GM10266 (cell line): Measurements from ENCODE around the gene MOSMO.

Experiments
- DNase-seq: peaks from one replicate; pipeline ENCODE4 v3.0.0; 2012; ENCODE audit errors: extremely low spot score
- CTCF ChIP-seq: IDR thresholded peaks from 2 replicates; pipeline ENCODE4 v1.5.1; 2012; ENCODE audit warnings: mild to moderate bottlenecking, low read depth; ENCODE audit not compliant: control insufficient read depth, insufficient read depth; ENCODE audit errors: missing control alignments

MOSMO gene

GRCh38 chr16:22063888-22064467 is 56.1 kb downstream of the MOSMO start:
- no peak for DNase-seq
- TF ChIP-seq CTCF, result no peak

DNA sequence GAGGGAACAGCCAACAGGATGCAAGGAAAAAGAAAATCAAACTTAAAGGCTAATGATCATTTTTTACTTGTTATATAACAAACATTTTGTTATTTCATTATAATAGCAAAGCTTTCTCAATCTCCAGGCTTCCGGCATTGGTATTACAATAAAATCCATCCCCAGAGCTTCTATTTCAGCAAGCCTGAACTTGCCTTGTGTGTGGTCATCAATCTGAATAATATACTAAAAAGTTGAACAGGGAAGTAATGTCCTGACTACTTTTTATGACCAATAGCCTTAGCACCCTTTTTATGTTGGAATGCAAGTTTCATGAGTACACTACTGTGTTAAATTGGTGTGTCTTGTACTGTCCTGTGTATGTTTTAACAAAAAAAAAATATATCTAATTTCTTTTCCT is 57.3 kb downstream of the MOSMO start:
- no peak for TF ChIP-seq CTCF
- DNase-seq, result no peak

- DNase-seq, result no peak
- no peak for TF ChIP-seq CTCF
These were observed 62.7 kb downstream of the MOSMO start for GRCh38 chr16:22070361-22071330.

DNA sequence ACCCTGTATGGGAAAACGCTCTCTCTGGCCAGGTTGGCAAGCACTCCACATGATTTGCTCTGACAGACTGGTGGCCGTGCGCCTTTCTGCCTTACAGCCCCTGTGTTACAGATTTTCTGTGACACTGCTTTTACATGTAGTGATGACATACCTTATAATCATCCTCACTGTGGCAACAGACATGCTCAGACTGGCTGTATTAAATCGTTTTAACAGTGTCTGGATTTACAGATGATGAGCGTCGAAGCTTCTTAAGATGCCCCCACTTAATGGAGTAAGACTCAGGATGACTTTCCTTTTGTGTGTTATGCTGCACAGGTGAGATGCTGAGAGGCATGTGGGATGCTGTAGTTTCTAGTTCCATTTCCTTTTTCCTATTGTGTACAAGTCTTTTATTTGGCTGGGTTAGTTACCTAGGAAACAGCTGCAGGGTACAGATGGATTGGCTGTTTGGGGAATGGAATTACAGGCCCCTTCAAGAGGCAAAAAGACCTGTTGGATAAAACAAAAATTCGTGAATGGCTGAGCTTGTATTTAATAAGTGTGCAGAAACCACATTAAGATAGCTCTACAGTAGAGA is 63.5 kb downstream of the MOSMO start:
- no peak for DNase-seq
- no peak for TF ChIP-seq CTCF

DNA sequence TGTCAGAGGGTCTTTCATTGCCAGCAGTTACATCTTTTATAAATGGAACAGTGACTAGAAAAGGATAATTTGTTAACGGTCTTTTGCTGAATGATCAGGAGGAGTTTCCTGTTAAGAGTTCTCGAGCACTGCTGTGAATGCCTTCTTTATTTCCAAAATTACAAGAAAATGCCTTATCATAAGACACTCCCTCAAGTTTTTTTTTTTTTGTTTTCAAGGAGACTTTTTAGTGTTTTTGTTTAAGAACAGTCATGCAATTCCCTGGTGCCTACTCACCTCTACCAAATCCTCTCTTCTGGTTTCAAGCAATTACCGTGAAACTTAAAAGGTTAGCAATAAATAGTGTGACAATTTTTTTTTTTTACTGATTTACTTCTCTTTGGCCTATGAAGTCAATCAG is 65.4 kb downstream of the MOSMO start:
- DNase-seq, result no peak
- TF ChIP-seq CTCF, result no peak

- TF ChIP-seq CTCF, result no peak
- DNase-seq, result no peak
These were observed 67.3 kb downstream of the MOSMO start for GRCh38 chr16:22075043-22075757.

GRCh38 chr16:22075776-22076175 is 67.9 kb downstream of the MOSMO start:
- no peak for TF ChIP-seq CTCF
- no peak for DNase-seq
